Activated CD8-positive, alpha-beta T cell treated with anti-CD3 and anti-CD28 coated beads, Interleukin-2, amount 10 ng/mL, durations not matched to agents 7 days and 5 days (primary cell): ENCODE results near the gene ZDHHC11. TPM values are rescaled to one million over a fixed set of nuclear protein-coding genes. Genes with fewer than 3 reads are reported as not detected.
"Not testable (repeated sequence)": the region's sequence is repeated elsewhere in the genome, so short reads cannot be mapped to it uniquely, and the experiment has no call there.

Source experiments
- ATAC-seq: fragments of 150-1000 bp; cut with Tn5 transposase; one replicate; pipeline ENCODE4 v1.10.0; 2021; ENCODE audit warnings: moderate library complexity
- CTCF ChIA-PET: fragments of 350-600 bp; sonication (Branson Sonifier 250); formaldehyde crosslinking; loops from one replicate; lab custom pipeline; 2021; ENCODE audit warnings: antibody characterized with exemption; lab: Charles Lee
- POLR2A ChIA-PET: fragments of 350-600 bp; sonication (Branson Sonifier 250); formaldehyde crosslinking; loops from one replicate; lab custom pipeline; 2021; ENCODE audit warnings: antibody characterized with exemption; lab: Charles Lee
- DNase-seq: peaks from one replicate; pipeline ENCODE4 v3.0.0-alpha.2; 2020
- H3K27ac Mint-ChIP-seq: one replicate; pipeline ENCODE4 v1.8.0; 2021; ENCODE audit warnings: mild to moderate bottlenecking, mixed read lengths
- H3K27me3 Mint-ChIP-seq: one replicate; pipeline ENCODE4 v1.8.0; 2021; ENCODE audit warnings: low read depth, mixed read lengths
- H3K36me3 Mint-ChIP-seq: one replicate; pipeline ENCODE4 v1.8.0; 2021; ENCODE audit warnings: low read depth, mixed read lengths
- H3K4me1 Mint-ChIP-seq: one replicate; pipeline ENCODE4 v1.8.0; 2021; ENCODE audit warnings: low read depth, mixed read lengths
- H3K4me3 Mint-ChIP-seq: one replicate; pipeline ENCODE4 v1.8.0; 2021; ENCODE audit warnings: mild to moderate bottlenecking, mixed read lengths
- H3K9me3 Mint-ChIP-seq: one replicate; pipeline ENCODE4 v1.8.0; 2022; ENCODE audit warnings: mixed read lengths; ENCODE audit not compliant: insufficient read depth
- total RNA-seq, 2 experiments: library from RNA; stranded (reverse); gene quantifications; one replicate each; pipeline ENCODE4 v1.2.3, GENCODE V29; 2021

Gene ZDHHC11
- total RNA-seq, 2 experiments from 2014 or later, result 11.9 to 17.0 TPM

GRCh38 chr5:757931-758697 is 92.7 kb downstream of the ZDHHC11 start:
- H3K27me3 Mint-ChIP-seq, result no peaks in the 10 kb centered on the region
- DNase-seq, result peak; percentile 20
- no peak overlapping the region for H3K4me3 Mint-ChIP-seq
- no peak overlapping the region for H3K27ac Mint-ChIP-seq
- no peaks in the 10 kb centered on the region for H3K36me3 Mint-ChIP-seq
- no peaks in the 10 kb centered on the region for H3K9me3 Mint-ChIP-seq
- POLR2A ChIA-PET, result no interaction called here
- CTCF ChIA-PET, result no interaction called here
- ATAC-seq, result no peak
- peaks cover 5% of the 10 kb centered on the region for H3K4me1 Mint-ChIP-seq

GRCh38 chr5:757346-757930 is 93.3 kb downstream of the ZDHHC11 start:
- peak; percentile 16 for DNase-seq
- H3K4me1 Mint-ChIP-seq, result peaks cover 5% of the 10 kb centered on the region

GRCh38 chr5:756865-757345 is 93.9 kb downstream of the ZDHHC11 start:
- Mint-ChIP-seq H3K36me3 (no peaks in the 10 kb centered on the region), H3K9me3 (no peaks in the 10 kb centered on the region), H3K27me3 (no peaks in the 10 kb centered on the region), H3K27ac (no peak overlapping the region), H3K4me3 (no peak overlapping the region), H3K4me1 (peaks cover 5% of the 10 kb centered on the region)
- ChIA-PET CTCF (no interaction called here), POLR2A (no interaction called here)
- ATAC-seq, result no peak
- DNase-seq, result peak; percentile 12

More at GRCh38 chr5:757346-757930, 93.3 kb downstream of the ZDHHC11 start:
- CTCF ChIA-PET, result no interaction called here
- POLR2A ChIA-PET, result no interaction called here
- Mint-ChIP-seq H3K36me3 (no peaks in the 10 kb centered on the region), H3K27ac (no peak overlapping the region), H3K4me3 (no peak overlapping the region), H3K9me3 (no peaks in the 10 kb centered on the region), H3K27me3 (no peaks in the 10 kb centered on the region)
- ATAC-seq, result no peak

GRCh38 chr5:756171-756570 is 94.6 kb downstream of the ZDHHC11 start:
- no peaks in the 10 kb centered on the region for H3K27me3 Mint-ChIP-seq
- no peak for ATAC-seq
- H3K9me3 Mint-ChIP-seq, result no peaks in the 10 kb centered on the region
- no peak for DNase-seq
- H3K27ac Mint-ChIP-seq, result no peak overlapping the region
- H3K4me1 Mint-ChIP-seq, result peaks cover 5% of the 10 kb centered on the region
- ChIA-PET CTCF (no interaction called here), POLR2A (no interaction called here)
- no peaks in the 10 kb centered on the region for H3K36me3 Mint-ChIP-seq
- H3K4me3 Mint-ChIP-seq, result no peak overlapping the region

- H3K4me3 Mint-ChIP-seq, DNase-seq, H3K9me3 Mint-ChIP-seq, H3K36me3 Mint-ChIP-seq, H3K27me3 Mint-ChIP-seq, ATAC-seq, POLR2A ChIA-PET, H3K4me1 Mint-ChIP-seq, H3K27ac Mint-ChIP-seq, CTCF ChIA-PET: not testable (repeated sequence)
Measured at GRCh38 chr5:754143-754632, 96.6 kb downstream of the ZDHHC11 start.

- H3K4me1 Mint-ChIP-seq, CTCF ChIA-PET, H3K36me3 Mint-ChIP-seq, ATAC-seq, H3K27ac Mint-ChIP-seq, DNase-seq, POLR2A ChIA-PET, H3K27me3 Mint-ChIP-seq, H3K4me3 Mint-ChIP-seq, H3K9me3 Mint-ChIP-seq: not testable (repeated sequence)
Measured at GRCh38 chr5:753567-754142, 97.1 kb downstream of the ZDHHC11 start.

- H3K4me3 Mint-ChIP-seq, CTCF ChIA-PET, H3K4me1 Mint-ChIP-seq, DNase-seq, H3K27me3 Mint-ChIP-seq, ATAC-seq, H3K9me3 Mint-ChIP-seq, H3K36me3 Mint-ChIP-seq, H3K27ac Mint-ChIP-seq, POLR2A ChIA-PET: not testable (repeated sequence)
Measured at GRCh38 chr5:752532-753115, 98.2 kb downstream of the ZDHHC11 start.

- H3K9me3 Mint-ChIP-seq, POLR2A ChIA-PET, CTCF ChIA-PET, DNase-seq, ATAC-seq, H3K27ac Mint-ChIP-seq, H3K4me3 Mint-ChIP-seq, H3K36me3 Mint-ChIP-seq, H3K4me1 Mint-ChIP-seq, H3K27me3 Mint-ChIP-seq: not testable (repeated sequence)
Measured at GRCh38 chr5:751992-752391, 98.8 kb downstream of the ZDHHC11 start.

- H3K36me3 Mint-ChIP-seq, result no peaks in the 10 kb centered on the region
- no peak overlapping the region for H3K4me3 Mint-ChIP-seq
- H3K27ac Mint-ChIP-seq, result no peak overlapping the region
- ChIA-PET POLR2A (no interaction called here), CTCF (no interaction called here)
- no peak for DNase-seq
- ATAC-seq, result no peak
- H3K4me1 Mint-ChIP-seq, result no peaks in the 10 kb centered on the region
- no peaks in the 10 kb centered on the region for H3K27me3 Mint-ChIP-seq
- no peaks in the 10 kb centered on the region for H3K9me3 Mint-ChIP-seq
Measured at GRCh38 chr5:751496-751895, 99.3 kb downstream of the ZDHHC11 start.

- H3K4me3 Mint-ChIP-seq, CTCF ChIA-PET, ATAC-seq, POLR2A ChIA-PET, H3K36me3 Mint-ChIP-seq, H3K4me1 Mint-ChIP-seq, DNase-seq, H3K27ac Mint-ChIP-seq, H3K9me3 Mint-ChIP-seq, H3K27me3 Mint-ChIP-seq: not testable (repeated sequence)
Measured at GRCh38 chr5:750226-750625, 100.6 kb downstream of the ZDHHC11 start.

- DNase-seq, result no peak
- Mint-ChIP-seq H3K9me3 (no peaks in the 10 kb centered on the region), H3K4me3 (no peak overlapping the region), H3K36me3 (no peaks in the 10 kb centered on the region), H3K27me3 (no peaks in the 10 kb centered on the region), H3K27ac (no peak overlapping the region), H3K4me1 (no peaks in the 10 kb centered on the region)
- ChIA-PET CTCF (no interaction called here), POLR2A (no interaction called here)
- ATAC-seq, result no peak
Measured at GRCh38 chr5:749101-749670, 101.6 kb downstream of the ZDHHC11 start.
